Mammary epithelial cell (primary cell): ENCODE data around the gene NTMT2.
"Not testable (repeated sequence)": the region's sequence is repeated elsewhere in the genome, so short reads cannot be mapped to it uniquely, and the experiment has no call there.

Experiments used
- EZH2 ChIP-seq: IDR thresholded peaks from 2 replicates; pipeline ENCODE4 v1.6.1; 2012; ENCODE audit warnings: low read length, inconsistent platforms, borderline replicate concordance
- TF ChIP-seq, protein P1 (sequence below), 2 donors: IDR thresholded peaks in 1 of 2; conservative IDR thresholded peaks in 1 of 2; 2 replicates each; pipeline ENCODE4 v1.5.1; 2011 to 2012; ENCODE audit warnings: inconsistent platforms in 2 of 2, low read length in 2 of 2, mild to moderate bottlenecking in 2 of 2, control low read depth in 1 of 2, low read depth in 1 of 2; ENCODE audit not compliant: insufficient read depth in 1 of 2; ENCODE audit errors: extremely low read depth in 1 of 2

DNA sequence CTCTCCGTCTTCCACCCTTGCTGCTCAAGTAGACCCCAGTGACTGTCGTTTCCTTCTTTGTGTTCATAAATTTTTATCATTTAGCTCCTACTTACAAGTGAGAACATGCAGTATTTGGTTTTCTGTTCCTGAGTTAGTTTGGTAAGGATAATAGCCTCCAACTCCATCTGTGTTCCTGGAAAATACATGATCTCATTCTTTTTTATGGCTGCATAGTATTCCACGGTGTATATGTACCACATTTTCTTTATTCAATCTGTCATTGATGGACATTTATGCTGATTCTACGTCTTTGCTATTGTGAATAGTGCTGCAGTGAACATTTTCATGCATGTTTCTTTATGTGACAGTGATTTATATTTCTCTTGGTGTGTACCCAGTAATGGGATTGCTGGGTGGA lies 24.8 kb downstream of the NTMT2 start:
- TF ChIP-seq, protein P1, sequence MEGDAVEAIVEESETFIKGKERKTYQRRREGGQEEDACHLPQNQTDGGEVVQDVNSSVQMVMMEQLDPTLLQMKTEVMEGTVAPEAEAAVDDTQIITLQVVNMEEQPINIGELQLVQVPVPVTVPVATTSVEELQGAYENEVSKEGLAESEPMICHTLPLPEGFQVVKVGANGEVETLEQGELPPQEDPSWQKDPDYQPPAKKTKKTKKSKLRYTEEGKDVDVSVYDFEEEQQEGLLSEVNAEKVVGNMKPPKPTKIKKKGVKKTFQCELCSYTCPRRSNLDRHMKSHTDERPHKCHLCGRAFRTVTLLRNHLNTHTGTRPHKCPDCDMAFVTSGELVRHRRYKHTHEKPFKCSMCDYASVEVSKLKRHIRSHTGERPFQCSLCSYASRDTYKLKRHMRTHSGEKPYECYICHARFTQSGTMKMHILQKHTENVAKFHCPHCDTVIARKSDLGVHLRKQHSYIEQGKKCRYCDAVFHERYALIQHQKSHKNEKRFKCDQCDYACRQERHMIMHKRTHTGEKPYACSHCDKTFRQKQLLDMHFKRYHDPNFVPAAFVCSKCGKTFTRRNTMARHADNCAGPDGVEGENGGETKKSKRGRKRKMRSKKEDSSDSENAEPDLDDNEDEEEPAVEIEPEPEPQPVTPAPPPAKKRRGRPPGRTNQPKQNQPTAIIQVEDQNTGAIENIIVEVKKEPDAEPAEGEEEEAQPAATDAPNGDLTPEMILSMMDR (conservative IDR thresholded peaks at IDR 0.05 in 1 of 2, IDR thresholded peaks at IDR 0.05 in 1 of 2; ENCODE audit: extremely low read depth in 1 of 2, insufficient read depth in 1 of 2, low read depth in 1 of 2, low read length in 2 of 2): not testable (repeated sequence)
- not testable (repeated sequence) for TF ChIP-seq EZH2
